HG02943 (cell line): ENCODE results near the gene MRLN.
"Not testable (repeated sequence)": the region's sequence is repeated elsewhere in the genome, so short reads cannot be mapped to it uniquely, and the experiment has no call there.

Experiments used
- ATAC-seq: cut with Tn5 transposase; IDR thresholded peaks from one replicate; pipeline ENCODE4 v1.9.1; 2021; ENCODE audit warnings: mild to moderate bottlenecking, low read depth, moderate library complexity; ENCODE audit not compliant: unreplicated experiment

Gene MRLN

GRCh38 chr10:59753267-59753666 lies at the start of gene MRLN:
MRLN (minus strand) TSS chr10:59753455.
- ATAC-seq: no peak

DNA sequence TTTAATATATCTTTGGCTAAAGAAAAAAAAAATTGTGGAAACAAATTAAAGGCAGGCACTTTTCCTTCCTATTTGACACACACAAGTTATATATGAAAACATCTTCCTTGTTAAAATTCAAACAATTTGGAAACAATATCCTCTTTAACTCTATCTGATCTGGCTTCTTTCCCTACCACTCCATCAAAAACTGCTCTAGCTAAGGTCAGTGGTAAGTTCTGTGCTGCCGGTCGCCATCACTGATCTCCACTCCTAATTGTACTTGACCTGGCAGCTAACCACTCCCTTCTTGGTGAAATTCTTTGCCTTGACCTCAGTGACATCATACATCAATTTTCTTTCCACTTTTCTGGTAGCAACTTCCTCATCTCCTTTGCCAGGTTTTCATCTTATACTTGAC lies 47.9 kb upstream of the MRLN start:
- no peak for ATAC-seq

GRCh38 chr10:59799421-59799820 lies 46.2 kb upstream of the MRLN start:
- ATAC-seq: no peak

DNA sequence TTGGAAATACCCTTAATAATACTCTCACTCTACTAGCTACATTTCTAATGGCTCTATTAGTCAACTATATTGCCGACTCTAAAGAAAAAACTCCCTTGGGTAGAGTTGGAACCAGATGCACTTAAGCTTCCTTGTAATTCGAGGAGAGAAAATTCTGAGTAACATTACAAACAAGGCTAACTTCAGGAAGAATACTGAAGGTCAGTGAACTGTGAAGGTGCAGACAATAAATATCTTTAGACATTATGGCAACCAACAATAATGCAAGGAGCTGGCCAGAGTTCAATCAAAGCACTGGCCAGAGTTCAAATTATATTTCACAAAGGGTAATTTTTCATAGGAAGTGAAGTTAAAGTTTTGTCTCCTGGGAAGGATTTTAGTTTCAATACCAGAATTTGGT lies 40.7 kb upstream of the MRLN start:
- no peak for ATAC-seq

- ATAC-seq: no peak
Observed at GRCh38 chr10:59792812-59793211, 39.6 kb upstream of the MRLN start.

GRCh38 chr10:59791601-59792000 lies 38.3 kb upstream of the MRLN start:
- no peak for ATAC-seq

- not testable (repeated sequence) for ATAC-seq
Observed at GRCh38 chr10:59790080-59790479, 36.8 kb upstream of the MRLN start.

- ATAC-seq: not testable (repeated sequence)
Observed at GRCh38 chr10:59788914-59789313, 35.7 kb upstream of the MRLN start.

DNA sequence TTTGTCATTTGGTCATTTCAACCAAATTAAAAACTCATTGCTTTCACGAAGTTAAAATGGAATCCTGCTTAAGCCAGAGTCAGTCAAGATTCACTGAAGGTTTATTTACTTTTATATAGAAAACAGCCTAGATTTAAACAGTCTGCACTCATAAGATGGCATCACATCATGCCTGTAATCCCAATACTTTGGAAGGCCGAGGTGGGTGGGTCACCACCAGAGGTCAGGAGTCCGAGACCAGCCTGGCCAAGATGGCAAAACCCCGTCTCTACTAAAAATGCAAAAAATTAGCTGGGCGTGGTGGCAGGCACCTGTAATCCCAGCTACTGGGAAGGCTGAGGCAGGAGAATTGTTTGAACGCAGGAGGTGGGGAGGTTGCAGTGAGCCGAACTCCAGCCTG lies 33.8 kb upstream of the MRLN start:
- ATAC-seq: not testable (repeated sequence)

DNA sequence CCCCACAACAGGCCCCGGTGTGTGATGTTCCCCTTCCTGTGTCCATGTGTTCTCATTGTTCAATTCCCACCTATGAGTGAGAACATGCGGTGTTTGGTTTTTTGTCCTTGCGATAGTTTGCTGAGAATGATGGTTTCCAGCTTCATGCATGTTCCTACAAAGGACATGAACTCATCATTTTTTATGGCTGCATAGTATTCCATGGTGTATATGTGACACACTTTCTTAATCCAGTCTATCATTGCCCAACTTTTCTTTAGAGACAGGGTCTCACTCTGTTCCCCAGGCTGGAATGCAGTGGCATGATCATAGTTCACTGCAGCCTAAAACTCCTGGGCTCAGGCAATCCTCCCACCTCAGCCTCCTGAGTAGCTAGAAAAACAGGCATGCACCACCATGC lies 32.2 kb upstream of the MRLN start:
- not testable (repeated sequence) for ATAC-seq

- ATAC-seq: no peak
Observed at GRCh38 chr10:59781511-59781910, 28.3 kb upstream of the MRLN start.

GRCh38 chr10:59779756-59780533 lies 26.7 kb upstream of the MRLN start:
- ATAC-seq: no peak

DNA sequence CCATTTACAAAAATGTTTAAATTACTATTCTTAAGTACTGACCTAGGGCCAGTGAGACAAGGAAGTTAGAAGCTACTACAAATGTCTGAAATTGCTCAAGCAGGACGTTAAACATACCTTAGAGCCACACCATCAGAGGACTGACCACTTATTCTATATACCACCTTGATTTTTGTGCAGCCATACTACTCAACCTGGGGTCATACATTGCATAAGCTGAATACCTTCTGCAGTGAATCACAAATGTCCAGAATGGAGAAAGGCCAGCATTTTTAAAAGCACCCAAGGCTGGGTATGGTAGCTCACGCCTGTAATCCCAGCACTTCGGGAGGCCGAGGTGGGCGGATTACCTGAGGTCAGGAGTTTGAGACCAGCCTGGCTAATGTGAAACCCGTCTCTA lies 21.2 kb upstream of the MRLN start:
- ATAC-seq: no peak

DNA sequence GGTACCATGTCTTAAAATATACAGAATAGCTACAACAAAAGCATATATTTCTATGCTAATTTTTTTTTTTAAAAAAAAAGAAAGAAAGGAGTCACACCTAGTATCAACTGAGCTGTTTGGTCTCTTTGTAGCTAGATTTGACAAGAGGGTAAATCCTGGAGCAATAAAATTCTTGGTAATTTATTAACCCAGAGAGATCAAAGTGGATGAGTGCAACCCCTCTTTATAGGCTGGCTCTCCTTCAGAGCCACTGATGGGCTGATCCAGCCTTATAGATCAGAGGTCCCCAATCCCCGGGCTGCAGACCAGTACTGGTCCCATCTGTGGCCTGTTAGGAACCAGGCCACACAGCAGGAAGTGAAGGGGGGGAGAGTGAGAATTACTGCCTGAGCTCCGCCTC lies 19.8 kb upstream of the MRLN start:
- ATAC-seq: no peak

DNA sequence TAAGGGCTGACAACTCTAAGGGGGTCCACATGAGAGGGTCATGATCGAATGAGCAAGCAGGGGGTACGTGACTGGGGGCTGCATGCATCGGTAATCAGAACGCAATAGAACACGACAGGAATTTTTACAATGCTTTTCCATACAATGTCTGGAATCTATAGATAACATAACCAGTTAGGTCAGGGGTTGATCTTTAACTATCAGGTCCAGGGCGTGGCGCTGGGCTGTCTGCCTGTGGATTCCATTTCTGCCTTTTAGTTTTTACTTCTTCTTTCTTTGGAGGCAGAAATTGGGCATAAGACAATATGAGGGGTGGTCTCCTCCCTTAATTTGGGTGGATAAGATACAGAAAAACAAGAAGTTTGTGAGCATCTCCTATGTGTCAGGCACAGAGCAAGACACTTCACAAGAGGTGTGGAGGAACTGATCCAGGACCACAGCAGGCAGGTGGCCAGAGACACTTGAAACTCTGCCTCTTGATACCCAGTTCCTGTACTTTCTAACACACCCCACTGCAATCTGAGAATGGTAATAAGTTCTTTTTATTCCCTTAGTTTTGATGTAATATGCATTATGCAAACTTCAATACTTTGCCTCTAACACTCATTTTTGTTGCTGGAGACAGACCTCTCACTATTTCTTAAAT lies 18.0 kb upstream of the MRLN start:
- no peak for ATAC-seq

DNA sequence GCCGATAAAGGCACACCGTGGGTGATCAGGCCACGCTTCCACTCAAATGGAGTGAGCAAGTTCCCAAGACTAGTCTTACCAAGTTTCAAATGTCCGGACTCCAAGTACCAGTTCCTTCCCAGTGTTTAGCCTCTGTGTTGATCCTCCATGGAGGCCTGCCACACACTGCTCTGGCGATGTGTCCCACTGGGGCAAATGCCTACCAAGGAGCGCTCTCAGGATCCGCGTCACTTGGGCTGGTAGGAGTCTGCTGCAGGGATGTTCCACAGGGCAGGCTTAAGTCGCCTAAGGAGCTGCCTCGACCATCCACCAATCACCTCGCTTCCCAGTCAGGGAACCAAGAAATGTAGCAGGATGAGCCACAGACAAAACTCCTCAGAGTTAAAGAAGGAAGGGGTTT lies 17.4 kb upstream of the MRLN start:
- ATAC-seq: no peak

GRCh38 chr10:59762505-59762904 lies 9.2 kb upstream of the MRLN start:
- ATAC-seq: no peak

- ATAC-seq: no peak
Observed at GRCh38 chr10:59757966-59758365, 4.7 kb upstream of the MRLN start.

- no peak for ATAC-seq
Observed at GRCh38 chr10:59754951-59755350, 1.7 kb upstream of the MRLN start.

DNA sequence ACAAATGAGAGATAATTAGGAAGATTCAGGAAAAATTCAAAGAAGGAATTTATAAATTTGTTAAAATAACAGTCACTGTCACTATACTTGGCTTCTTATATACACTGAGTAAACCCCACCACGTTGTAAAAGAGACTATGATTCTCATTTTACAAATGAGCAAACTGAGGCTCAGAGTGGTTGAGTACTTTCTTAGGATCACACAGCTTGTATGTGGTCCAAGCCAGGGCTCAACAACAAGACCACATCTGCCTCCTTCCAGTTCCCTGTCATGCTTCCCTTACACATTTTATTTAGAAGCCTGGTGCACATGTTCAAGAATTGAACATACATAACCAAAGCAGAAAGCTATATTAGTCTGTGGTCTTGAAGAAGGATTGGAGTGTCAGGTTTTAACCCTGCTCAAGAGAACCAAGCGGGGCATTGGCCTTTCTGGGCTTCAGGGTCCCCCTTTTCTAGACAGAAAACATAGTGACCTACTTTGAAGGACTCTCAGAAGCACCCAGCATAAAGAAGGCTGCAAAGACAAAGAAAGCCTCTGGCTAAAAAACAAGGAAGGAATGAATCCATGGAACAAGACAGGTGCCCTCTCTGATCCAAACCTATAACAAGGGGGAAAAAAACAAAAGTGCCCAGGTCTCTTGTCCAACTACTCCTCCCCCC lies 846 bp downstream of the MRLN start:
- ATAC-seq: no peak

DNA sequence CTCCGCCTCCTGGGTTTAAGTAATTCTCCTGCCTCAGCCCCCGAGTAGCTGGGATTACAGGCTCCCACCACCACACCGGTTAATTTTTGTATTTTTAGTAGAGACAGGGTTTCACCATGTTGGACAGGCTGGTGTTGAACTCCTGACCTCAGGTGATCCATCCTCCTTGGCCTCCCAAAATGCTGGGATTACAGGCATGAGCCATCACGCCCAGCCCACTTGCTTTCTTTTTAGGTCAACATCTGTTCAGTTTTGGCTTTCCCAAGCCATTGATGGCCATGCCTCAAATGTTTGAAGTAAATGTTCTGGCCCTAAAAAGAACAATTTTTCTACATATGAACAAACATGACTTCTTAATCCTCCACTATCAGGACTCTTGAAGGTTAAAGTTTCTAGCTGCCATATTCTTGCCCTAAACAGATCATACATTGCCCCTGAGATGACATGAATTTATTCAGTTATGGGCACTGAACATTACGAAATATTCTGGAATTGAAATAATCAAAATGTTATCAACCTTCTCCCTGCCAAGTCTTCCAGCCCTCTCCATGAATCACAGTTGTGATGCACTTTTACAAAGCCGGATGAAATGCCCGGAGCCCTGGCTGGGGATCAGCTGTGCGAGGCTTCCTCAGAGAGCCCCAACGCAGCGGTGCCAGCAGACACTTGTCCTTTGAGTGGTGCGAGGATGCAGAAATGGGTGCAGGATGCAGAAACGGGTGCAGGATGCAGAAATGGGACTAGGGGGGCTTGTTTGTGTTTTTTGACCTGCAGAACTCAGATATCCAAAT lies 2.9 kb downstream of the MRLN start:
- no peak for ATAC-seq
